PC-9 (cell line): ENCODE measurements around the gene HEATR5A. TPM values are rescaled to one million over a fixed set of nuclear protein-coding genes. Genes with fewer than 3 reads are reported as not detected.
"Not testable (repeated sequence)": the region's sequence is repeated elsewhere in the genome, so short reads cannot be mapped to it uniquely, and the experiment has no call there.

Experiments used
- BruUV-seq: library from RNA; stranded (reverse); fragments of 400-500 nt; replicated peaks from 2 replicates; lab custom pipeline; 2021; lab: Mats Ljungman, UMichigan
- CTCF ChIA-PET: fragments of 300-600 bp; sonication (Branson Sonifier 250); formaldehyde crosslinking; loops from one replicate; lab custom pipeline; 2022; ENCODE audit warnings: antibody characterized with exemption; lab: Charles Lee
- POLR2A ChIA-PET: fragments of 300-600 bp; sonication (Branson Sonifier 250); formaldehyde crosslinking; loops from one replicate; lab custom pipeline; 2022; ENCODE audit warnings: antibody characterized with exemption; ENCODE audit not compliant: unreplicated experiment; lab: Charles Lee
- DNase-seq, 2 experiments: peaks; one replicate each; pipeline versions ENCODE4 v3.0.0 to v3.0.0-alpha.2; 2015 to 2022; ENCODE audit warnings: mixed read lengths in 1 of 2
- H2AFZ ChIP-seq: fragments of 200-600 bp; sonication (generic); 2 replicates; pipeline ENCODE4 v1.8.1; 2017; ENCODE audit warnings: antibody characterized with exemption
- H3F3A ChIP-seq: fragments of 200-600 bp; sonication (generic); 2 replicates; pipeline ENCODE4 v1.8.1; 2017; ENCODE audit warnings: antibody characterized with exemption, mild to moderate bottlenecking, low read depth; ENCODE audit not compliant: insufficient read depth
- H3K27ac ChIP-seq: fragments of 200-600 bp; sonication (generic); 2 replicates; pipeline ENCODE4 v1.6.1; 2016; ENCODE audit warnings: mixed run types
- H3K27me3 ChIP-seq: fragments of 200-600 bp; sonication (generic); 2 replicates; pipeline ENCODE4 v1.6.1; 2016; ENCODE audit warnings: low read depth, mixed run types; ENCODE audit not compliant: insufficient read depth
- H3K36me3 ChIP-seq: fragments of 200-600 bp; sonication (generic); 2 replicates; pipeline ENCODE4 v1.6.1; 2016; ENCODE audit warnings: low read depth, mixed run types
- H3K4me1 ChIP-seq: fragments of 200-600 bp; sonication (generic); replicated peaks from 2 replicates; pipeline ENCODE4 v1.6.1; 2016; ENCODE audit warnings: mixed run types; ENCODE audit not compliant: insufficient read depth
- H3K4me2 ChIP-seq: fragments of 200-600 bp; sonication (generic); 2 replicates; pipeline ENCODE4 v1.6.1; 2017; ENCODE audit warnings: mixed run types
- H3K4me3 ChIP-seq: fragments of 200-600 bp; sonication (generic); 2 replicates; pipeline ENCODE4 v1.6.1; 2016; ENCODE audit warnings: mixed run types
- H3K79me2 ChIP-seq: fragments of 200-600 bp; sonication (generic); 2 replicates; pipeline ENCODE4 v1.6.1; 2017; ENCODE audit warnings: low read depth, mixed run types
- H3K9me2 ChIP-seq: fragments of 200-600 bp; sonication (generic); 2 replicates; pipeline ENCODE4 v1.8.1; 2017; ENCODE audit warnings: mild to moderate bottlenecking; ENCODE audit not compliant: insufficient read depth
- H3K9me3 ChIP-seq: fragments of 200-600 bp; sonication (generic); 2 replicates; pipeline ENCODE4 v1.8.1; 2016; ENCODE audit warnings: low read depth; ENCODE audit not compliant: insufficient read depth
- H4K20me1 ChIP-seq: fragments of 200-600 bp; sonication (generic); 2 replicates; pipeline ENCODE4 v1.8.1; 2017; ENCODE audit not compliant: insufficient read depth
- CTCF ChIP-seq: fragments of 200-600 bp; sonication (generic); conservative IDR thresholded peaks from 2 replicates; pipeline ENCODE4 v1.6.1; 2017; ENCODE audit warnings: mixed run types, antibody characterized with exemption, mild to moderate bottlenecking, moderate library complexity
- EZH2 ChIP-seq: fragments of 200-600 bp; sonication (generic); IDR thresholded peaks from 2 replicates; pipeline ENCODE4 v1.8.0; 2017; ENCODE audit warnings: antibody characterized with exemption, low read depth
- intact Hi-C: fragments of 100-400 bp; cut with micrococcal nuclease; formaldehyde crosslinking; loops from one replicate; pipeline ENCODE4 v1.10.0; 2022; ENCODE audit not compliant: unreplicated experiment
- total RNA-seq: library from RNA; stranded (reverse); gene quantifications from 2 replicates; pipeline ENCODE4 v1.2.3, GENCODE V29; 2021

Gene HEATR5A
- total RNA-seq, 1 experiment from 2014 or later, result 25.7 TPM

GRCh38 chr14:31362746-31363145 lies 57.6 kb downstream of the HEATR5A start:
- Histone ChIP-seq H3K9me2 (no peaks in the 10 kb centered on the region), H2AFZ (no peak overlapping the region), H3K36me3 (no peaks in the 10 kb centered on the region), H3K4me3 (no peak overlapping the region), H3K79me2 (no peaks in the 10 kb centered on the region), H3K27me3 (no peaks in the 10 kb centered on the region), H3K9me3 (no peaks in the 10 kb centered on the region), H4K20me1 (no peaks in the 10 kb centered on the region), H3F3A (peaks cover 13% of the 10 kb centered on the region; the same call in 1 of the 2 replicates), H3K4me1 (peaks cover 34% of the 10 kb centered on the region), H3K27ac (peak overlapping the region; percentile 95; the same call in 1 of the 2 replicates), H3K4me2 (no peak overlapping the region)
- TF ChIP-seq CTCF (no peak), EZH2 (no peak)
- POLR2A ChIA-PET, result interaction anchor here (0.6 kb wide), 1 partner anchor 458 kb away, joined by 3 read pairs; no protein-coding TSS in a partner anchor
- CTCF ChIA-PET, result no interaction called here
- BruUV-seq, result no TSS peak
- peak; percentile 2 to 38 for DNase-seq
- intact Hi-C loops, result no loop called here

DNA sequence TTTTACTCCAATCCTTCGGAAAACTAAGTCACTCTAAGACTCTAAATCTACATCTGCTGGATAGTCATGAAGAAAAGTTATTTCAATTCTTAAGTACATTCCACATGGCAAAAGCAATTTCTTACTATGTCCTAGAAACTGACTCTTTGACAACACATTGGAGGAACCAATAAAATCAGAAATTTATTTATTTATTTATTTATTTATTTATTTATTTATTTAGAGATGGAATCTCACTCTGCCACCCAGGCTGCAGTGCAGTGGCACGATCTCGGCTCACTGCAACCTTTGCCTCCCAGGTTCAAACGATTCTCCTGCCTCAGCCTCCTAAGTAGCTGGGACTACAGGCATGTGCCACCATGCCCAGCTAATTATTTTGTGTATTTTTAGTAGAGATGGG lies 58.6 kb downstream of the HEATR5A start:
- H3K27me3 ChIP-seq, intact Hi-C loops, DNase-seq, H3K36me3 ChIP-seq, H3K9me2 ChIP-seq, H3K9me3 ChIP-seq, BruUV-seq, H4K20me1 ChIP-seq, CTCF ChIA-PET, H3K79me2 ChIP-seq, H3K4me3 ChIP-seq, H2AFZ ChIP-seq: not testable (repeated sequence)
- peaks cover 34% of the 10 kb centered on the region for H3K4me1 ChIP-seq
- peak overlapping the region; percentile 95 for H3K27ac ChIP-seq
- POLR2A ChIA-PET, result interaction anchor here (0.6 kb wide), 1 partner anchor 26 kb away, joined by 9 read pairs; no protein-coding TSS in a partner anchor
- peaks cover 13% of the 10 kb centered on the region; the same call in 1 of the 2 replicates for H3F3A ChIP-seq
- peak overlapping the region; percentile 54 for H3K4me2 ChIP-seq

DNA sequence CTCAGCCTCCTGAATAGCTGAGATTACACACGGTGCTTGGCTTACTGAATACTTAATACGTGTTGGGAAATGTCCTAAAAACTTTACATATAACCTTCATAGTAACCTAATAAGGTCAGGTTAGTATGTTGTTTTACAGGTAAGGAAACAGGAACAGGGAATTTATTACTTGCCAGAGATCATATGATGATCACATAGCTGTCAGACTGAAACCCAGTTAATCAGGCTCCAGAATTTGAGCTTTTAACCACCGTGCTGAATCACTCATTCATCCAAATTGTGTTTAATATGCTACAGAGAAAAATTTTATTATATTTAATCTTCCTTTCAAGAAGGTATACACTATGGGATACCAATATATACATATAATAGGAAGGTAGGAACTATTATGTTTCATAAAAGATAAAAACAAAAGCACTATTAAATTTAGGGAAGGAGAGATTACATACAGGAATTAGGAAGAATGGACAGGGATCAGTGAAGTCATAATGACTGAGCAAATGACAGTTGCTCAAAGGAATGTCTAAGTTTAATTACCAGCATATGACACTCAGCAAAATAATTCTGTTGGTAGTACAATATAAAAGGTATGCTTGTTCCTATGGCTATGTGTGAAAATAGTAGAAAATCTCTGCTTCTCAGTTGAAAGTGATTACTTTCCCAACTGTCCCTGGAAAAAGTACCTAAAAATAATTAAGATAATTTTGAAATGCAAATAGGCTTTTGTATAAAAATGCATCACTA lies 59.3 kb downstream of the HEATR5A start:
- Histone ChIP-seq H2AFZ (no peak overlapping the region), H3K79me2 (no peaks in the 10 kb centered on the region), H3K4me2 (peak overlapping the region; percentile 54), H3K27ac (peak overlapping the region; percentile 95), H3K36me3 (no peaks in the 10 kb centered on the region), H3K4me3 (no peak overlapping the region), H3K4me1 (peaks cover 34% of the 10 kb centered on the region), H3K9me2 (no peaks in the 10 kb centered on the region), H3K27me3 (no peaks in the 10 kb centered on the region), H3F3A (peaks cover 13% of the 10 kb centered on the region; the same call in 1 of the 2 replicates), H4K20me1 (no peaks in the 10 kb centered on the region), H3K9me3 (no peaks in the 10 kb centered on the region)
- BruUV-seq, result no TSS peak
- POLR2A ChIA-PET, result interaction anchor here (0.6 kb wide), 1 partner anchor 27 kb away, joined by 9 read pairs; no protein-coding TSS in a partner anchor
- TF ChIP-seq EZH2 (no peak), CTCF (no peak)
- intact Hi-C loops, result no loop called here
- CTCF ChIA-PET, result no interaction called here
- peak in 1 of 2 experiments; percentile 77 for DNase-seq
